ENCODE measurements around the gene SIK1.
"Not testable (repeated sequence)": the region's sequence is repeated elsewhere in the genome, so short reads cannot be mapped to it uniquely, and the experiment has no call there.

SIK1 gene

DNA sequence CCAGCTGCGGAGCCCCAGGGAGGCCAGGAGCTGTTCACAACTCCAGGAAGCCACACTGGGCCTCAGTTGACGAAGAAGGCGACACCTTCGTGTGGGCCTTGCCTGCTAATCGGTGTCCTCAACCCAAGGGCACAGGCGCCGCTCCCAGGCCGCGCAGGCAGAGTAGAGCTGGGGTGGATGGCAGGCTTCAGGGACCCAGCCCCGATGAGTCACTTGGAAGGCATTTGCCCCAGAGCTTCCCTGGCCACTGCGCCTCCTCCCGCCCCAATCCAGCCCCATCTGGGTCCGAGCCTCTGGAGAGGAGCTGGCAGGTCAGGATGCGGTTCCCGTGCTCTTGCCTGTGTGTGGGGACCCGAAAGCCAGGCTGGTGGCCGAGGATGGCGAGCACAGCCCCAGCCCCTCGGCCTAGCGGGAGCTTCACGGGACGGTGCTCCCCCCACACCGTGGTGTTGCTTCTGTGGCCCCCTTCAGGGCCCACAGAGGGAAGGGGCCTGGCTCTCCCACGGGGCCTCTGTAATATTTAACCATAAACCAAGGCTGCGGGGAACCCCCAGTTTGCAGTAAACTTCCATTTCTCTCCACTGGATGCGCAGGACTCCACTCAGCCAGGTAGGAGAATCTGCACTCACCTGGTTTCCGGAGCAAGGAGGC lies 30.0 kb downstream of the SIK1 start:
- not testable (repeated sequence) for DNase-seq (ENCODE audit: low read depth in 2 of 2)

DNA sequence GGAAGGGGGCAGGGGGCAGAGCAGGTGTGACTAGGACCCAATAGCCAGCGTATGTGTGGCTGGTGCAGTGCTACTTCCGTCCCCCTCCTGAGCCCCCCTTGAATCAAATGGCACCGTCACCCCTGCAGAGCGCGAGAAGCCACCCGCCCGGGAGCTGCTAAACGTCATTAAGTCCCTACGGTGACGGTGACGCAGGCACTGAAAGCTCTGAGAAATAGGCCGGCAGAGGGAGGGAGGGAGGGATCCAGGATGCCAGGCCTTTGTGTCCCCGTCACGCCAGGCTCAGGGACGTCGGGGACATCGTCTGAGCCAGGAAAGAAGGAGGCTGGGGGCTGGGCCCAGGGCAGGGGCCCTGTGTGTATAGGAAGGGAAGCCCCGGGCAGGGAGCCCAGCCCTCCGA lies 43.6 kb downstream of the SIK1 start:
- not testable (repeated sequence) for DNase-seq (ENCODE audit: low read depth in 2 of 2)

- not testable (repeated sequence) for DNase-seq (ENCODE audit: low read depth in 2 of 2)
Measured at GRCh38 chr21:43382902-43383301, 44.0 kb downstream of the SIK1 start.

DNA sequence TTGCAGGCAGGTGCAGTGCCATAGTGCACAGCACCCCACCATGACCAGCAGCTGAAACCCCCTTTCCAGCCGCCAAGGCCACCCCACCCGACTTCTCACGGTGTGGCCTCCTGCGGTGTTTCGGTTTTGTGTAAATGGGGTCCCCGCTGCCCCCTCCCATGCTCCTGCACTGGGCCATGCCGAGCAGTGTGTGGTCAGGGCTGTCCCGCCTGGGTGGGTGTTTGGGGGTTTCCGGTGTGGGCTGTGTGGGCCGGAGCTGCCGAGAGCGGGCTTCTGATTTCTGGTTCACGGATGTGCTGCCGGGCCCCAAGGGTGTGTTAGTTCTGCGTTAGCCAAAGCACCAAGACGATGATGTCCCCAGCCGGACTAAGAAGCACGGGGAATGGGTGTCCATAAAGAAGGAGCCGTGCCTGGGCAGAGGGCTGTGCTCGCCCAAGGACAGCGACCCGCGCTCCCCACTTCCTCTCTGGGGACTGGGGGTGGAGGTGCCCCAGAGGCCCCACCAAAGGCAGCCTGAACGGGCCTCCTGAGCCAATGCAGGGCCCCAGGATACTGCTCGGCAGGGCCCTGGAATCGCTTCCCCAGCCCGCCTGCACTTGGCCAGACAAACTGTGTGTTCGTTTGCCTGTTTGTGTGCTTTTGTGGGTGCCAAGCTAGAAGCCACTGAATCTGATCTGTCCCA lies 45.9 kb downstream of the SIK1 start:
- not testable (repeated sequence) for DNase-seq (ENCODE audit: low read depth in 2 of 2)

GRCh38 chr21:43380337-43380736 lies 46.6 kb downstream of the SIK1 start:
- not testable (repeated sequence) for DNase-seq (ENCODE audit: low read depth in 2 of 2)

GRCh38 chr21:43379626-43380122 lies 47.3 kb downstream of the SIK1 start:
- not testable (repeated sequence) for DNase-seq (ENCODE audit: low read depth in 2 of 2)

DNA sequence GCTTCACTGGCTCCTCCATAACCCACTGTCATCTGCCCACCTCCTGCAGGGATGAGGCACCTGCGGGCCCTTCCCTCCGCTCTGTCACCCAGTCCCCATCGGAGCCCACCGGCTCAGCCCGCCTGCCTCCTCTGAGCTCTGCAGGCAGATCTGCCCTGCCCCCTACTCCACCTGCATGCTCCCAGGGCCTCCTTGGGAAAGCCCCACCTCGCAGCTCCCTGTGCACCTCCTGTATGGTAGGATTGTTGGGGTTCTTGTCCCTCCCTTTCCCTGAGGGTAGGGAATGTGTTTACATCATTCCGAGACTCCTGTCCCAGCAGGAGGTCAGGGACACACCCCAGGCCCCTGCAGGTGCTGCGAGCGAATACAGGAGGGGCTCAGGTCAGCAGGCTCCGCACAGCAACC lies 50.5 kb downstream of the SIK1 start:
- DNase-seq (ENCODE audit: low read depth in 2 of 2) = no peak

DNA sequence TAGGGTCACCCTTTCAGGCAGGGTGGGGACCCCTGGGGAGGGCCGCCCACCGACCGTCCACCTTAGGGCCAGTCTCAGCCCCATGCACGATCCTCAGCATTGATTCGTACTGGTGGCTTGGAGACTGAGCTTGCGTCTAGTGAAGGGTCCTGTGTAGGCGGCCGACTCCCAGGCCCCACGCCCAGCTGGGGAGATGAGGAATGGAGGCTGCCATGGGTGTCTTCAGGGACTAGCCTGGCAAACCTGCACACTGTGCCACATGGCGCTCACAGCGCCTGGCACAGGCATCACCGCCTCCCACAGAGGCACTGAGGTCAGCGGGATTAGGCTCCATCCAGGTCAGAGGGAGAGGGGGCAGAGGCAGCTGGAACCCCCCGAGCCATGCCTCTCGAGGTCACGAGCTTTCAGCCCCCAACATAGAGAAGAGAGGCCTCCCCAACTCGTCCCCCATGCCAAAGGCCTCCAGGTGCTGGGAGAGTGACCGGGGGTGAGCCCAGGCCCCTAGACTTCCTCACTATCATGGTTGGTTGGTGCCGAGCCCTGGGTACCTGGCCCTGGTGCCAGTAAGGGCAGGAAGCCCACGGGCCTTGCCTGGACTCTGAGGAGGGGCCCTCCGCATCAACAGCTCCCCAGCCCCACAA lies 51.0 kb downstream of the SIK1 start:
- no peak for DNase-seq (ENCODE audit: low read depth in 2 of 2)

DNA sequence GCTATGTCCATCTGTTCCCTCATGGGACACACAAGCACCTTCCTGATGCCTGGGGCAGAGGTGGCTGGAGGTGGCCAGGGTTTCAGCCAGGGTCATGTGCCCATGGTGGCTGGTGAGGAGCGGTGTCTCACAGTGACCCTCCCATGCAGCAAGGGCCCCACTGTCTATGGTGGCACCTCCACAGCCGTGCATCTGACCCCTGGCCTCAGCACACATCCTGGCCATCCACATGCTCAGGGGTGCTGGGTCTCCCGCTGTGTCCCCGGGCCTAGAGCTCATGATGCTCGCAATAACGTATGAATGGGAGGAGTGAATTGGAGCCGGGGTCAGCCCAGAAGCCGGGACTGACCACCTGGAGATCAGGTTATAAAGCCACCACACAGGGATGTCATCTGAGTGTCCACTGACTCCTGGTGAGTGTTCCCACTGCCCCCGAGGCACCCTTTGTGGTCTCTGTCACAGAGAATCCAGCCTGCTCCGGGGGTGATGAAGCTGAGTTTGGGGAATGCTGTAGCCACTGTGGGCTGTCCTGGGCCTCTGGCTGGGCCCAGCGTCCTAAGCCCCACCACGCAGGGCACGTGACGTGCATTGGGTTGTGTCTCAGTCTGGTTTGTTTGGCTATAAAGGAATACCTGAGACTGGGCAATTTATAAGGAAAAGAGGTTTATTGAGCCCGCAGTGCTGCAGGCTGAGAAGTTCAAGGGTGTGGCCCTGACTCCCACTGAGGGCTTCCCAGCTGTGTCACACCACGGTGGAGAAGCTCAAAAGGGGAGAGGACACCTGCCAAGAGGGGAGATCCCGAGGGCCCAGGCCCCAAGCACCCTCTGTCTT lies 51.7 kb downstream of the SIK1 start:
- DNase-seq (ENCODE audit: low read depth in 2 of 2) = no peak

DNA sequence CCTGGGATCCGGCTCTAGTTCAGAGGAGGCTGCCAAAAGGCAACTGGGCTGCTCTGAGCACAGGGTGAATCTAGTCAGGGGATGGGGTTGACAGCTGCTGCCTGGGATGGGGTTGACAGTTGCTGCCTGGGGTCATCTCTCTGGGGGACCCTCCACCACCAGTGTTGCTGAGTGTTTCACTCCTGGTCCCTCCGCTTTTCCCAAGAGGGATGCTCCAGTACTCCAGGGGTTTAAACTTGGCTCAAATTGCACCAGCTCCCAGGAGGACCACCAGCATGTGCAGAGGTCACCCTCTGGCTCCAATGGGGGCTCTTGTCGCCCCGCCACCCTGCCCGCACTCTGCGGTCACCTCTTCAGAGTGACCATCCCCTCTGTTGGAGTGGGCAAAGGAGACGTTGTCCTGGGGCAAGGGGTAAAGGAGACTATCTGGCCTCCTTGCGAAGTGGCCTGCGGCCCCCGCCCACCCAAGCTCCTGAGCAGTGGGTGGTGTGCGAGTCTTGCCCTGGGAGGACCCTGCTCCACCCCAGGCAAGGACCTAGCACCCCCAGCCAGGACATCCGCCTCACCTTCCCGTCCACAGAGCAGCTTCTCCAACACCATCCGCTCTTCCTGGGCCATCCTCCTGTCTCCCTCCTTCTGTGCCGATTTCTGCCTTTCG lies 52.6 kb downstream of the SIK1 start:
- no peak for DNase-seq (ENCODE audit: low read depth in 2 of 2)

- no peak for DNase-seq (ENCODE audit: low read depth in 2 of 2)
Measured at GRCh38 chr21:43373362-43374227, 53.3 kb downstream of the SIK1 start.

GRCh38 chr21:43372663-43373361 lies 54.1 kb downstream of the SIK1 start:
- no peak for DNase-seq (ENCODE audit: low read depth in 2 of 2)

DNA sequence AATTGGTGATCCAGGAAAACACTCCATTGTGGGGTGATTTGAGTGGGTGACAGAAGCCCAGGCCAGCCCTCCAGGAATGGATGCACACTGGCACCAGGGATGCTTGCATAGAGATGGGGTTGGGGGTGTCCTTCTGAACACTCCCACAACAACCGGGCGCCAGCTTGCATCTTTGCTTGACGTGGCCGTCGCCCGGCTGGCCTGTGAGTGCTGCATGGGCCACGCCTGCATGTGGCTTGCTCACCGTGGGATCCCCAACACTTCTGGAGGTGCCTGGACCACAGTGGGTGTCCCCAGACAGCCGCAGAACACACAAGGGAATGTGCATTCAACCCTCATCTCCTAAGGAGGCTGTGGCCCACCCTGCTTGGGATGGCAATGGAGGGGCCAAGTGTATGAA lies 55.1 kb downstream of the SIK1 start:
- DNase-seq (ENCODE audit: low read depth in 2 of 2) = no peak

DNA sequence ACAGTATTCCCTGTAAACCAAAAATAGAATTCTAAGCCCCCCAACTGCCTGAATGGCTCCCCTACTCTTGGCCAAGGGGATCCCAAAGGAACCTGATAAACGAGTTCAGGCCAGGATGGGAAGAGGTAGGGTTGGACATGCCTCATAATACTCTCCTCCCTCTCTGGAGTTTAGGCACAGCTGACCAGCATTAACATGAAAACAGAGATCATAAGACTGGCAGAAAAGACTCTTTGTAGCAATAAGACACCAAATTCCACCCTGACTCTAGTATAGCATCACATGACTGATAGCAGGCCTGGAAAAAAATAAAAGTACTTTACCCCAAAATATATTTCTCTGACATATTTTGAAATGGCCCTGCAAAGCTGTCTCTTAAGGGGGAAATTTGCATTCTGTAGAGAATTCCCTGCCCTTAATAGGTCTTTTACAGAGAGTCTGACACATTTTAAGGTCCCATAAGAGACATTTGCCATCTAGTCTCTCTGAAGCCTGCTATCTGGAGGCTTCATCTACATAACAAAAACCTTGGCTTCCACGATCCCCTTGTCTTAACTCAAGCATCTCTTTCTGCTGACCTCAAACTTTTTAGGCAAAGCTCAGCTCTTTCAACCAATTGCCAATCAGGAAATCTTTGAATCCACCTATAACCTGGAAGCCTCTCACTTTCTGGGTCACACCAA lies 55.9 kb downstream of the SIK1 start:
- no peak for DNase-seq (ENCODE audit: low read depth in 2 of 2)

- DNase-seq (ENCODE audit: low read depth in 2 of 2) = no peak
Measured at GRCh38 chr21:43370091-43370658, 56.8 kb downstream of the SIK1 start.

GRCh38 chr21:43369596-43370090 lies 57.3 kb downstream of the SIK1 start:
- no peak for DNase-seq (ENCODE audit: low read depth in 2 of 2)

DNA sequence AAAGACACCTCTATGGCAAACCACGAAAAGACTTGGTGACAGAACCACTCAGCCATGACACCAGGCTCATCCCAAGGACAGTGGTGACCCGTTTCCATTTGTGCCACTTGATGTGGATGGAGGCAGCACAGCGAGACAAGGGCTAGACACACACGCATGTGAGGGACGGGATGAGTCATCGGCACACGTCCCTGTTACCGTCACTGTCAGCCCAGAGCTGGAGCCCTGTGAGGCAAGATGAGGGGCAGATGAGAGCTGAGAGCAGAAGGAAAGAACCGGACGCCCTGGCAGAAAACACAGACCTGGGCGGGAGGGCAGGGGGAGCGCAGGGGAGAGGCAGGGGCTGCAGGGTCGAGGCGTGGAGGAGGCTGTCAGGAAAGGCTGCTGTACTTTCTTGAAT lies 57.8 kb downstream of the SIK1 start:
- DNase-seq (ENCODE audit: low read depth in 2 of 2) = no peak

DNA sequence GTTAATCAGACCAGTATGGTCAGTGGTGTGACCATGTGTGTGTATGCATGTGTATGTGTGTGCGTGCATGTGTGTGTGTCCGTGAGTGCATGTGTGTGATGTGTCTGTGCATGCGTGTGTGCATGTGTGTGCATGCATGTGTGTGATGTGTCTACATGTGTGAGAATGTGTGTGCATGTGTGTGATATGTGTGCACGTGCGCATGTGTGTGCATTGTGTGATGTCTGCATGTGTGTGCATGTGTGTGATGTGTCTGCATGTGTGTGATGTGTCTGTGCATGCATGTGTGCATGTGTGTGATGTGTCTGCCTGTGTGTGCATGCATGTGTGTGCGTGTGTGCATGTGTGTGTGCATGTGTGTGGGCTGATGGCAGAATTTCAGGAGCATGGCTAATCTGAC lies 58.2 kb downstream of the SIK1 start:
- no peak for DNase-seq (ENCODE audit: low read depth in 2 of 2)

GRCh38 chr21:43367859-43368258 lies 59.1 kb downstream of the SIK1 start:
- DNase-seq (ENCODE audit: low read depth in 2 of 2) = no peak

Measured in stimulated activated CD4-positive, alpha-beta T cell treated with anti-CD3 and anti-CD28 coated beads, Interleukin-1b, Interleukin-23, amount 100 ng/mL, for 4 hours (primary cell).